Activated naive CD4-positive, alpha-beta T cell (primary cell): ENCODE measurements around the gene IFRD2.
"Not testable (repeated sequence)": the region's sequence is repeated elsewhere in the genome, so short reads cannot be mapped to it uniquely, and the experiment has no call there.

Experiments
- DNase-seq, 4 experiments: peaks; one replicate each; lab custom pipeline; 2025; lab: John Stamatoyannopoulos, UW

Gene IFRD2

DNA sequence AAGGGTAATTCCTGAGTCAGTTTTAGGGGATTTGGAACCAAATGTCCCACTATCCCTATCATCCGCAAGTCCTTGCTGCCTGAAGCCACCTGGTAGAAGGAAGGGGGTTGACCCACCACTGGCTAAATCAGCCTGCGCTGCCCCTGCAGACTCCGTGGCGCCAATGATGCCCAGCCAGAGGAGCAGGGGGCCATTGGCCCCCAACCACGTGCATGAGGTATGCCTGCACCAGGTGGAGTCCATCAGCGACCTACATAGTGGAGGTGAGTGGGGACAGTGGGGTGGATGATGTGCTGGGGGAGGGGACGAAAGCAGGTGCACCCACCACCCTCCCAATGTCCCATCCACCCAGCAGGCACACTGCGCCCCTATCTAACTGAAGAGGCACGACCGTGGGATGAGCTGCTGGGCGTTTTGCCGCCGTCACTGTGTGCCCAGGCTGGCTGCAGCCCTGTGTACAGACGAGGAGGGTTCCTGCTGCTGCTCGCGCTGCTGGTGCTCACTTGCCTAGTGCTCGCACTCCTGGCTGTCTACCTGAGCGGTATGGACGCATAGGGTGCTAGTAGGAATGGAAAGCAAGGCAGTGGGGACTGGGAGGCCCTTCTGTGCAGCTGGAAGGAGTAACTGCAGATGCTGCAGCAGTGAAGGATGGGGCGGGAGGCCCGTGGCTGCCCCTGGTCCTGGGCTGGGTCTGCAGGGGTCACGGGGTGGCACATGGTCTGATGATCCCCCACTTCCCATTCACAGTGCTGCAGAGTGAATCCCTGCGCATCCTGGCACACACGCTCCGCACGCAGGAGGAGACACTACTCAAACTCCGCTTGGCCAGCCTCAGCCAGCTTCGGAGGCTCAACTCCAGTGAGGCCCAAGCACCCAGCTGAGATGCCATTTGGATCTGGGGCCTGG, 5.7 kb downstream of the IFRD2 start:
- no peak for DNase-seq

DNA sequence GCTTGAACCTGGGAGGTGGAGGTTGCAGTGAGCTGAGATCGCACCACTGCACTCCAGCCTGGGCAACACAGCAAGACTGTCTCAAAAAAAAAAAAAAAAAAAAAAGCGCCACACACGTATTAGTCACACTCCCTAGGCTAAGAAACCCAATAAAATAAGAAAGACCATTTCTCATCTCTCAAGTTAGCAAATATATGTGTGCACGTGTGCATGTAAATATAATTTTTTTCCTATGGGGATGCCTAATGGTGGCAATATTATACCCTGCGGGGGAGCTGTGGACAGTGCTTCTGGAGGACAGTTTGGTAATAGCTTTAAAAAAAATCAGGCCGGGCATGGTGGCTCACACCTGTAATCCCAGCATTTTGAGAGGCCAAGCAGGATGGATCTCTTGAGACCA, 8.1 kb downstream of the IFRD2 start:
- not testable (repeated sequence) for DNase-seq

DNA sequence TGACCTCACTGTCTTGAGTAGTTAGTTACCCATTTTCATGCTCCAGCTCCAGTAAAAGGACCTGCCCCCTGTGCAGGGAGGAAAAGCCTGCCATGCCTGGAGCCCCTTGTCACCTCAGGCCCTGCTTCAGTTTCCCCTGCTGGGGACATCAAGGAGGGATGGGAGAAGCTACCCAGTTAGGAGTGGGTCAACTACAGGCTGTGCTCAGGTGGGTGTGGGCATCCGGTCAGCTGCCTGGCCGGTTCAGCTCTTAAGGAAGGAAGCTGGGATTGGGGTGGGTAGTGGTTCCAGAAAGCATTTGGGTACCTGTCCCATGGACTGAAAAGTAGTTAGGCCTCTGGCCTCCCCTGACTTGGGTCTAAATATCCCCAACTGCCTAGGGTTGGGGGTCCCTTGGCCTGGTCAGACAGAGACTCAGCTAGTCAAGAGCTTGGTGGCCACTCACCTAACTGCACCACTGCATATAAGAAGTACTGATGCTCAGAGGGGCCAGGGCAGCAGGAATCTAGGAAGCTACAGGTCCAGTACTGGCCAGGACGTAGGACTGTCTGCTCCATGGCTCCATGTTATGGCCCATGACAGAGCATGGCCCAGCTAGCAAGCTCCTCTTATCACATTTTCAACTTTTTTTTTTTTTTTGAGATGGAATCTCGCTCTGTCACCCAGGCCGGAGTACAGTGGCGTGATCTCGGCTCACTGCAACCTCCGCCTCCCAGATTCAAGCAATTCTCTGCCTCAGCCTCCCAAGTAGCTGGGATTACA, 12.8 kb downstream of the IFRD2 start:
- no peak for DNase-seq

DNA sequence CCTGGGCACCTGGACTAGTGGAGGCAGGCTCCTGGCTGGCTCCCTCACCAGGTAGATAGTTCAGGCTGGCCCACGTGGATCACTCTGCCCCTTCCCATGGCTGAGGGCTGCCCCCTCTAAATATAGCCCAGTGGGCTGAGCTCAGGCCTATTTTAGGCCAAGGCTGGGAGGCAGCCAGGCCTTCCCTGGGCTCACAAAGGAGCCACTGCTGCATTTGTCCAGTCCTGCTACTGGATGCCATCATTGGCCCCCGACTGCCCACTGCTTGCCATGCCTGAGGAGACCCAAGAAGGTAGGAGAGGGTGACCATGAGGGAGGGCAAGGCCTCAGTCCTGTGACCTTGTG, 13.4 kb downstream of the IFRD2 start, which contains the start of gene LSMEM2:
Gene LSMEM2, plus strand, starts transcription at position 208 of the 345 bp plus-strand sequence. Its CDS starts 27 bp downstream, at position 235.
- no peak for DNase-seq

DNA sequence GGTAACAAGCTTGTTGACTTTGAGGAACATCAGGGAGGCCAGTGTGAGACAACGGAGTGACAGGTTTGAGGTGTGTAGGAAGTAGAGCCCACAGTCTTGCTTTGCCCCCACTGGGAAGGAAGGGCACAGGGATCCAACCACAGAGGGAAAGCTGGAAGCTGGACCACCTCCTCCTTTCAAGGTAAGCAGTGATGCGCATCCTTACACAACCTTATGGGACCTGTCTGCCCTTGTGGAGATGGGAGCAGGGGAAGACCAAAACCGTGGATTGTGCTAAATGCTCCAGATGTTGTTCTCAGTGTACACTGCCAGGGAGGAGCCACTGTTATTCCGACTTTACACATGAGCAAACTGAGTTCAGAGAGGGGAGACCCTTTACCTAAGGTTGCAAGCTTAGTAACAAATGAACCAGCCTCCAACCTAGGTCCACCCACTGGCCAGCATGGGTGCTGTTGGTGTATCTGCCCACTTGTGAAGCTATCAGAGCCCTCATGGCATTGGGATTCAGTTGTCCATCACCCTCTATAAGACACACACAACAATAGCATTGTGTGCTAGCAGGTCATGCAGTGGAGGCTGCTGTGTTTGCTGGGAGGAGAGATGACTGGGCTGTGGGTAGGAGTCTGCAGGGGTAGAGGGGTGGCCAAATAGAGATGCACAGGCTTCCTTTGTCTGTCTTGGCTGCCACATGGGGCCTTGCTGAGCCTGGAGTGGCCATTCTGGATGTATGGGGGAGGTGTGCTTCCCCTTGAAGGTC, 13.9 kb downstream of the IFRD2 start:
- no peak for DNase-seq

DNA sequence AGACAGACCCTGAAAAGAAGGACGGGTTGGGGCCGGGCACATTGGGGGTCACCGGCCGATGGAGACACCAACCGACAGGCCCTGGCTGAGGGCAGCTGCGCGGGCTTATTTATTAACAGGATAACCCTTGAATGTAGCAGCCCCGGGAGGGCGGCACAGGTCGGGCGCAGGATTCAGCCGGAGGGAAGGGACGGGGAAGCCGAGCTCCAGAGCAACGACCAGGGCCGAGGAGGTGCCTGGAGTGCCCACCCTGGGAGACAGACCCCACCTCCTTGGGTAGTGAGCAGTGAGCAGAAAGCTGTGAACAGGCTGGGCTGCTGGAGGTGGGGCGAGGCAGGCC, 15.5 kb downstream of the IFRD2 start:
- DNase-seq, result no peak

DNA sequence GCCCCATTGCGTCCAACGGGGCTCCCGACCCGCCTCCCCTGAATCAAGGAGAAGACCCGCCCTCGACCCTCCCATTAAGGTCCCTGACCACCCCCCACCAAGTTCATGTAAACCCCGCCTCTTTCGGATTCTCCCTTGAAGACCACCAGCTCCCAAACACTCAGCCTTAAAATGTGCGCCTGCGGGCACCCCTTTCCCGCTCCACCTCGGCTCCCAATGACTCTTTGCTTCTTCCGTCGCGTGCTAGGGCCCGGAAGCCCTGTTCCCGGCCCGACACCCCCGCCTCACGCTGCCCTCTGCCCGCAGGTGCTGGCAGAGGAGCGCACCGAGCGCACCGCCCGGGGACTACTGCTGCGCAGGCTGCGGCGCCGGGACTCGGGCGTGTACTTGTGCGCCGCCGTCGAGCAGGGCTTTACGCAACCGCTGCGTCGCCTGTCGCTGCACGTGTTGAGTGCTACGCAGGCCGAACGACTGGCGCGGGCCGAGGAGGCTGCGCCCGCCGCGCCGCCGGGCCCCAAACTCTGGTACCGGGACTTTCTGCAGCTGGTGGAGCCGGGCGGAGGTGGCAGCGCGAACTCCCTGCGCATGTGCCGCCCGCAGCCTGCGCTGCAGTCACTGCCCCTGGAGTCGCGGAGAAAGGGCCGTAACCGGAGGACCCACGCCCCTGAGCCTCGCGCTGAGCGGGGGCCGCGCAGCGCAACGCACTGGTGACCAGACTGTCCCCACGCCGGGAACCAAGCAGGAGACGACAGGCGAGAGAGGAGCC, 16.1 kb downstream of the IFRD2 start:
- no peak for DNase-seq

DNA sequence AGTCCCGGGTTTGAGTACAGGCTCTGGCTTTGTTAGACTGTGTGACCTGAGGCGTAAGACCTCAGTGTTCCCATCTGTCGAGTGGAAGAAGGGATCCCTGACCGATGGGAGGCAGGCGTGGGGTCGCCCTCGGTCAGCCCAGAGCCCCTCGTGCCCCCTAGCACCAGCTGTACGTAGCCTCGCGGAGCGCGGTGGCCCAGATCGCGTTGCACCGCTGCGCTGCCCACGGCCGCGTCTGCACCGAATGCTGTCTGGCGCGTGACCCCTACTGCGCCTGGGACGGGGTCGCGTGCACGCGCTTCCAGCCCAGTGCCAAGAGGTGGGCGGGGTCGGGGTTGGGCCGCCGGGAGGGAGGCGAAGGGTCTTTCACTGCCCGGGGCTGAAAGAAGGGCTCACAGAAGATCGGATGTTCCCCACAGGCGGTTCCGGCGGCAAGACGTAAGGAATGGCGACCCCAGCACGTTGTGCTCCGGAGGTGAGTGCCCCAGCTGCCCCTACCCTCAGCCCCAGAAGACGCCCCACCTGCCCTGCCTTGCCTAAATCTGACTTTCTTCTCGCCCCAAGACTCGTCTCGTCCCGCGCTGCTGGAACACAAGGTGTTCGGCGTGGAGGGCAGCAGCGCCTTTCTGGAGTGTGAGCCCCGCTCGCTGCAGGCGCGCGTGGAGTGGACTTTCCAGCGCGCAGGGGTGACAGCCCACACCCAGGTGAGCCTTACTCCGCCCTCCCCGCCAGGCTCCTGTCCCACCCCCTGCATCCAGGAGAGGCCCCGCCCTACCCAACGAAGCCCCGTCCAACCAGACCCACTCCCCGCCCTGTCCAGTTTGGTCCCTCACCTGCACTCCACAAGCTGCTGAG, 16.9 kb downstream of the IFRD2 start:
- no peak for DNase-seq

DNA sequence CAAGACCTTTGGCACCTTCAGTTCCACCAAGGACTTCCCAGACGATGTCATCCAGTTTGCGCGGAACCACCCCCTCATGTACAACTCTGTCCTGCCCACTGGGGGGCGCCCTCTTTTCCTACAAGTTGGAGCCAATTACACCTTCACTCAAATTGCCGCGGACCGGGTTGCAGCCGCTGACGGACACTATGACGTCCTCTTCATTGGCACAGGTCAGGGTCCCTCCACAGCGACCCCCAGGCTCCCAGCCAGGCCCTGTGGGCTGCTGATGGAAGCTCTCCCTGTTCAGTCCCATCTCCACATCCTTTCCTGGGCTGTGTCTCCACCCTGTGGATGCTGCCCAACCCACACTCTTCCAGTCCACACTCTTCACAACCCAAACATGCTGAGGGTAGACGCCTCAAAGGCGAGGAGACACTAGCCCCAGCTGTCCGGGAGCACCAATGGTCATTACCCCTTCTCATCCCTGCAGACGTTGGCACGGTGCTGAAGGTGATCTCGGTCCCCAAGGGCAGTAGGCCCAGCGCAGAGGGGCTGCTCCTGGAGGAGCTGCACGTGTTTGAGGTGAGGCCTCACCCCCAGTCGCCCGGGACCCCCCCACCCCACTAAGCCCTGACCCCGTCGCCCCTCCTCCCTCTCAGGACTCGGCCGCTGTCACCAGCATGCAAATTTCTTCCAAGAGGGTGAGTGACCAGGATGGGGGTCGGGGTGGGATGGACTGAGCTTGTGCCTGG, 17.7 kb downstream of the IFRD2 start:
- DNase-seq, result peak in 2 of 4 experiments; percentile 37 to 44

DNA sequence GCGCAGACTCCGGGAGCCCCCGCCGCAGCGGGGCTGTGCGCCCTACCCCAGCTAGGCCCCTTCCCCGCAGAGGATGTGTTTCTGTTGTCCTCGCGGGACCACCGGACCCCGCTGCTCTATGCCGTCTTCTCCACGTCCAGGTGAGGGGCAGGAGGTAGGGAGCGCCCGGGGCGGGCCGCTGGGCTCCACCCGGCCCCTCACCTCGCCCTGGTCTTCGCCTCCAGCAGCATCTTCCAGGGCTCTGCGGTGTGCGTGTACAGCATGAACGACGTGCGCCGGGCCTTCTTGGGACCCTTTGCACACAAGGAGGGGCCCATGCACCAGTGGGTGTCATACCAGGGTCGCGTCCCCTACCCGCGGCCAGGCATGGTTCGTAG, 18.6 kb downstream of the IFRD2 start:
- DNase-seq, result no peak

DNA sequence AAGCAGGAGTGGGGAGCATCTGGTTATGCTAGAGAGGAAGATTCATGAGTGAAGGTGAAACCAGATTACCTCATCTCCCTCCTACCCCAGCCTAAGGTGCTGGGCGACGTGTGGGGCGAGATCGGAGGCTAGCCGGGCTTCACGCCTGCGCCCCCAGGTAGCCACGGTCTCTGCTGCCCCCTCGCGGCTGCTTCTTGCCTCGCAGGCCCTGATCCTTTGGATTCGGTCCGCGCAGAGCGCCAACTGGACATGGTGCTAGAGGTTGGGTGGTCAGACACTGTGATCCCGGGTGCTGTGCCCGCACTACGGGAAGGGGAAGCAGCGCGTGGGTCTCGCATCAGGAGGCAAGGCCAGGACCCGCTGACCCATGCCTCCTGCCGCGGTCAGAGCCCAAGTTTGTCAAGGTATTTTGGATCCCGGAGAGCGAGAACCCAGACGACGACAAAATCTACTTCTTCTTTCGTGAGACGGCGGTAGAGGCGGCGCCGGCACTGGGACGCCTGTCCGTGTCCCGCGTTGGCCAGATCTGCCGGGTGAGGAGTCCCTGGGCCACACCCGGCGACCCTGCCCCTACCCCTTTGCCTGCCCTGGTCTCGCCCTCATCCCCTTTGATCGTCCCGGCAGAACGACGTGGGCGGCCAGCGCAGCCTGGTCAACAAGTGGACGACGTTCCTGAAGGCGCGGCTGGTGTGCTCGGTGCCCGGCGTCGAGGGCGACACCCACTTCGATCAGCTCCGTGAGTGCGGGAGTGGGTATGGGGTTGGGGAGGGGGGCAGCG, 19.1 kb downstream of the IFRD2 start:
- DNase-seq, result peak; percentile 75 to 91 (median 87)

DNA sequence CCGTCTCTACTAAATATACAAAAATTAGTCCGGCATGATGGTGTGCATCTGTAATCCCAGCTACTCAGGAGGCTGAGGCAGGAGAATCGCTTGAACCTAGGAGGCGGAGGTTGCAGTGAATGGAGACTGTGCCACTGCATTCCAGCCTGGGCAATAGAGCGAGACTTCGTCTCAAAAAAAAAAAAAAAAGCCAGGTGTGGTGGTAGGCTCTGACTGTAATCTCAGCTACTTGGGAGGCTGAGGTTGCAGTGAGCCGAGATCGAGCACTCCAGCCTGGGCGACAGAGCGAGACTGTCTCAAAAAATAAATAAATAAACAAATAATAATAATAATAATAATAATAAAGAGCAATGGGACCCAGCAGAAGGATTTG, 19.7 kb downstream of the IFRD2 start:
- not testable (repeated sequence) for DNase-seq

DNA sequence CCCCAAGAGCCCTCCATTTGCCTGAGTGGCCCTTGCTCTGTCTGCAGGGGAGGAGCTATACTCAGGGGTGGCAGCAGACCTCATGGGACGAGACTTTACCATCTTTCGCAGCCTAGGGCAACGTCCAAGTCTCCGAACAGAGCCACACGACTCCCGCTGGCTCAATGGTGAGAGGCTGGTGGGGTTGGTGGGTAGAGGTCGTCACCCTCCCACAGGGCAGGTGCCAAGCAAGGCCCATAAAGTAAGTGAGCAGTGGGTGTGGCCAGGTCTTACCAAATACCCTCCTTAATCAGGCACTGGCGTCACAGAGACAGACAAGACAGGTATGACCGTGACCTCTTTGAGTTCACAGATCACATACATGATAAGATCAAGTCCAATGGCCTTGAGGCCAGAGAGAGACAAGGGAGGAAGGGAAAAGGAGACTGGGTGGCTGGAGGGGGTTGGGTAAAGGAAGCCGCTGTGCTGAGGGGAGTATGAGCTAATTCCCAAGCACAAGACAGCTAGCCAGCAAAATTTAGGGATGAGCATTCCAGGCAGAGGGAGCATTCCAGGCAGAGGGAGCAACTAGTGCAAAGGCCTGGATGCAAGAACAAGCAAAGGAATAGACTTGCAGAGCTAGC, 20.8 kb downstream of the IFRD2 start:
- DNase-seq, result no peak

DNA sequence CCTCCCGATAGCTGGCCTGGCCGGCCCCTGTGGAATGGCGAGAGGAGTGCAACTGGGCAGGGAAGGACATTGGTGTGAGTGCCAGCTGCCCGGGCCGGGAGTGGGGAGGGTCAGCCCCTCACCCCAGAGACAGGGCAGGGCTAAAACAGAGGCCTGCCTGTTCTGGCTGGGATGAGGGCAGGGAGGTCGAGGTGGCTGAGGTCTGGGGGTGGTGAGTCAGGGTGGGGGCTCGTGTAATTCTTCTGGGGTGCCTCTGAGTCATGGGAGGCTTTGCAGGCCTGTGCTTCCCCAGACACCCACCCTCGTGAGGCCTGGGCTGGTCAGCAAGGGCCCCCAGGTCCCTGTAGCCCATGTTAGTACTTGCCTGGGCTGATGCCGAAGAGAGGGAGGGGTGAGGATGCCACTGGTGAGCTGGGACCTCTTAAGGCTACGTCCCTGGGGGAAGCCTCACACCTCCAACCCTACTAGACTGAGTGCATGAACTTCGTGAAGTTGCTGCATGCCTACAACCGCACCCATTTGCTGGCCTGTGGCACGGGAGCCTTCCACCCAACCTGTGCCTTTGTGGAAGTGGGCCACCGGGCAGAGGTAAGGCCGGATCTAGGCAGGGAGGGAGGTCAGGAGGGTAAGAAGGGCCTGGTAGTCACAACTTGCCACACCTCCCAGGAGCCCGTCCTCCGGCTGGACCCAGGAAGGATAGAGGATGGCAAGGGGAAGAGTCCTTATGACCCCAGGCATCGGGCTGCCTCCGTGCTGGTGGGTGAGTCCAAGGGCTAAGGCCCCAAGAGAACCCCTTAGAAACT, 21.6 kb downstream of the IFRD2 start:
- DNase-seq, result no peak

DNA sequence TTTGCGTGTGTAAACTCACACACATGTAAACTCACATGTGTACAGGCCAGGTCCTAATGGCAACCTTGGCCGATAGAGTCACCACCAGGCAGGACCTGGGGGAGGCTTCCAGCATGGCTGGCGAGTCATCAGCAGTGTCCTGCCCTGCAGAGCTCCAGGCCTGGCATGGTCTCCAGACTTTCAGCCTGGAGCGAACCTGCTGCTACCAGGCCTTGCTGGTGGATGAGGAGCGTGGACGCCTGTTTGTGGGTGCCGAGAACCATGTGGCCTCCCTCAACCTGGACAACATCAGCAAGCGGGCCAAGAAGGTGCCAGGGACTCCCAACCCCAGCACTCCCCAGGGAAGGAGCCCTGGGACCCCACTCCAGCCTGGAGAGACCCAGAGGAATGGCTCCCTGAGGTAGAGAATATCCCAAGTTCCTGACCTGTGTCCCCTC, 22.2 kb downstream of the IFRD2 start:
- no peak for DNase-seq

DNA sequence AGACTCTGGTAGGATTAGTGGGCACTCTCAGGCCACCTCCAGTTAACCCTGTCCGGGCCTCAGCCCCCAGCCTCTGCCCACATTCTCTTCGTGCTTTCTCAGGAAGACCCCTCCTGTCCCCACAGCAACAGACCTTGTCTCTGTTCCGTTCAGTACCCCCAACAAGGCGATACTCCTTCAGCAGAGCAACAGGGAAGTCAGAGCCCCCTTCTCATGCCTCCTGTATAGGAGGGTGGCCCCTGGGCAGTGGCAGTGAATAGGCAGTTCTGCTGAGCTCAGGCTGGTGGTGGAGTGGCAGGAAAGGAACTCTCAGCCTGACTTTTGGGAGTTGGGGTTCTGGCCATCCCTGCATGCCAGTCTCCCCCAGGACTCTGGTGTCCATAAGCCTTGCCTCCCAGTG, 22.8 kb downstream of the IFRD2 start:
- no peak for DNase-seq

DNA sequence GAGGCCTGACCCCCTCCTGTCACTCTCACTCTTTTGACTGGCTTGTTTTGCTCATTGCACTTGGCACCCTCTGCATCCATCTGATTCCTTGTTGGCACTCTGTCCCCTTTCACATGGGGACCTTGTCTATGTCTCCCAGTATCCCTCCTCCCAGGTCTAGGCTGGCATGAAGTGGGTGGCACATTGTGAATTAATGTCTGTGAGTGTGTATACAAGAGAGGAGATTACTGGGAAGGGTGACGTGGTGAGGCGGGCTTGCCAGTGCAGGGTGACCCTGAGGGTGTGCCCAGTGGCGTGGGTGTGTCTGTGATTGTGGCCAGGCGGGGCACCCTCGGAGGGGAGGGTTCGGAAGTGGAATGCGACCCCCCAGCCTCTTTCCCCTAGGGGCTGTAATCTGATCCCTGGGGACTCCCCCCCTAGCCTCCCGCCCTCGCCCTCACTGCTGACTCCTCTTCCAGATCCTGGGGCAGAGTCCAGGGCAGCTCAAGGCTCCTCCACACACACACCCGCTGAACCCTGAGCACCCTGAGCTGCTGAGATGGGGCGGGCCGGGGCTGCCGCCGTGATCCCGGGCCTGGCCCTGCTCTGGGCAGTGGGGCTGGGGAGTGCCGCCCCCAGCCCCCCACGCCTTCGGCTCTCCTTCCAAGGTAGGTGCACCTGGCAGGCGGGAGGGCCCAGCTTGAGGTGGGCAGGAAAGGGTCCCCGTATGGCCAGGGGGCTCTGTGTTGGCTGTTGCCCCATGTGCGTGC, 23.4 kb downstream of the IFRD2 start, which contains the start of gene SEMA3B:
Gene SEMA3B, plus strand, starts transcription at position 445 of the 749 bp plus-strand sequence. Its CDS starts 94 bp downstream, at position 539.
- no peak for DNase-seq
